Heart left ventricle (tissue), 13 donors: ENCODE data around the gene DCUN1D3.

Experiments used
- CTCF ChIP-seq, 12 donors: fragments of 200-600 bp; sonication (generic) in 4 of 12; IDR thresholded peaks; one replicate each; pipeline versions ENCODE4 v1.5.0 to v1.8.0; 2018 to 2022; ENCODE audit warnings: antibody characterized with exemption in 12 of 12, mild to moderate bottlenecking in 5 of 12
- POLR2A ChIP-seq, 2 donors: fragments of 450-650 bp; IDR thresholded peaks; one replicate each; pipeline ENCODE4 v1.6.1; 2017; ENCODE audit warnings: antibody characterized with exemption in 2 of 2, mild to moderate bottlenecking in 2 of 2, moderate library complexity in 2 of 2
- donor health status: ischemic (EF 13 %, LVEDD 7.1; RV severe dilation, severe dysfunction).
- donor health status: DM: no; HTN: yes; CAD: no.
- donor health status: DM: no; HTN: no; CAD: no.
- donor health status: ischemic (EF 25% LVEDD 6.9; RV normal size, moderate dysfunction).
- donor health status: ischemic (EF 25% LVEDD 5.7; RV mildly dilated, moderate dysfunction).
- donor health status: ischemic (EF 35%, LVEDD 5.7; RV mildly dilated, moderate dysfunction).
- donor health status: nonischemic (EF 11% LVEDD 7.7; RV severe dilation, severe dysfunction).
- donor health status: DM: yes; HTN: yes; CAD: no.
- donor health status: PGD.
- donor health status: ischemic (EF 29% LVEDD 5.4; RV normal size, mild dysfunction).
- donor health status: nonischemic (EF 23%, LVEDD 6.1; RV moderate dilation, normal function).

GRCh38 chr16:20937736-20938135, 37.6 kb upstream of the DCUN1D3 start:
- no peak for TF ChIP-seq CTCF (IDR thresholded peaks at IDR 0.05)
- no peak for TF ChIP-seq POLR2A (IDR thresholded peaks at IDR 0.05)
